MM.1S (cell line): ENCODE measurements around the gene SNX17.

Experiments used
- DNase-seq: peaks from one replicate; pipeline ENCODE4 v3.0.0-alpha.2; 2015
- H2AFZ ChIP-seq: fragments of 300-600 bp; sonication (generic); 2 replicates; pipeline ENCODE4 v1.6.0; 2016; ENCODE audit warnings: antibody characterized with exemption, low read length
- H3F3A ChIP-seq: fragments of 300-600 bp; sonication (generic); 2 replicates; pipeline ENCODE4 v1.6.1; 2016; ENCODE audit warnings: mild to moderate bottlenecking, antibody characterized with exemption, low read length, moderate library complexity, mixed read lengths; ENCODE audit not compliant: insufficient read depth
- H3K27ac ChIP-seq: fragments of 300-600 bp; sonication (generic); 2 replicates; pipeline ENCODE4 v1.5.1; 2016; ENCODE audit warnings: mild to moderate bottlenecking, low read length
- H3K27me3 ChIP-seq: fragments of 300-600 bp; sonication (generic); replicated peaks from 2 replicates; pipeline ENCODE4 v1.6.0; 2016; ENCODE audit warnings: low read length; ENCODE audit not compliant: insufficient read depth
- H3K36me3 ChIP-seq: fragments of 300-600 bp; sonication (generic); replicated peaks from 2 replicates; pipeline ENCODE4 v1.6.1; 2016; ENCODE audit warnings: mild to moderate bottlenecking, low read length, mixed read lengths; ENCODE audit not compliant: insufficient read depth
- H3K4me1 ChIP-seq: fragments of 300-600 bp; sonication (generic); 2 replicates; pipeline ENCODE4 v1.6.1; 2016; ENCODE audit warnings: low read length, mixed read lengths
- H3K4me2 ChIP-seq: fragments of 300-600 bp; sonication (generic); 2 replicates; pipeline ENCODE4 v1.6.0; 2016; ENCODE audit warnings: low read depth, low read length
- H3K4me3 ChIP-seq: fragments of 300-600 bp; sonication (generic); 2 replicates; pipeline ENCODE4 v1.5.1; 2016; ENCODE audit warnings: low read length, mixed read lengths
- H3K79me2 ChIP-seq: fragments of 300-600 bp; sonication (generic); 2 replicates; pipeline ENCODE4 v1.6.1; 2016; ENCODE audit warnings: mixed run types, low read length, mixed read lengths
- H3K9ac ChIP-seq: fragments of 300-600 bp; sonication (generic); 2 replicates; pipeline ENCODE4 v1.6.1; 2016; ENCODE audit warnings: low read length, mixed read lengths
- H3K9me2 ChIP-seq: fragments of 300-600 bp; sonication (generic); replicated peaks from 2 replicates; pipeline ENCODE4 v1.6.1; 2016; ENCODE audit warnings: mild to moderate bottlenecking, low read length, mixed read lengths; ENCODE audit not compliant: insufficient read depth
- H3K9me3 ChIP-seq: fragments of 300-600 bp; sonication (generic); replicated peaks from 2 replicates; pipeline ENCODE4 v1.6.1; 2016; ENCODE audit warnings: mild to moderate bottlenecking, low read length, mixed read lengths; ENCODE audit not compliant: insufficient read depth
- H4K20me1 ChIP-seq: fragments of 300-600 bp; sonication (generic); 2 replicates; pipeline ENCODE4 v1.6.1; 2016; ENCODE audit warnings: mild to moderate bottlenecking, low read length, moderate library complexity, mixed read lengths; ENCODE audit not compliant: insufficient read depth
- EZH2 ChIP-seq: fragments of 300-600 bp; sonication (generic); optimal IDR thresholded peaks from 2 replicates; pipeline ENCODE3; 2017; ENCODE audit warnings: low read depth, mild to moderate bottlenecking, antibody characterized with exemption, low read length, mixed read lengths
- EZH2phosphoT487 ChIP-seq: fragments of 300-600 bp; sonication (generic); IDR thresholded peaks from 2 replicates; pipeline ENCODE4 v1.6.1; 2018; ENCODE audit warnings: antibody characterized with exemption, low read length
- TF ChIP-seq, protein P1 (sequence below): fragments of 300-600 bp; sonication (generic); IDR thresholded peaks from 2 replicates; pipeline ENCODE4 v1.5.1; 2016; ENCODE audit warnings: antibody characterized with exemption, low read length, mixed read lengths

The SNX17 gene

DNA sequence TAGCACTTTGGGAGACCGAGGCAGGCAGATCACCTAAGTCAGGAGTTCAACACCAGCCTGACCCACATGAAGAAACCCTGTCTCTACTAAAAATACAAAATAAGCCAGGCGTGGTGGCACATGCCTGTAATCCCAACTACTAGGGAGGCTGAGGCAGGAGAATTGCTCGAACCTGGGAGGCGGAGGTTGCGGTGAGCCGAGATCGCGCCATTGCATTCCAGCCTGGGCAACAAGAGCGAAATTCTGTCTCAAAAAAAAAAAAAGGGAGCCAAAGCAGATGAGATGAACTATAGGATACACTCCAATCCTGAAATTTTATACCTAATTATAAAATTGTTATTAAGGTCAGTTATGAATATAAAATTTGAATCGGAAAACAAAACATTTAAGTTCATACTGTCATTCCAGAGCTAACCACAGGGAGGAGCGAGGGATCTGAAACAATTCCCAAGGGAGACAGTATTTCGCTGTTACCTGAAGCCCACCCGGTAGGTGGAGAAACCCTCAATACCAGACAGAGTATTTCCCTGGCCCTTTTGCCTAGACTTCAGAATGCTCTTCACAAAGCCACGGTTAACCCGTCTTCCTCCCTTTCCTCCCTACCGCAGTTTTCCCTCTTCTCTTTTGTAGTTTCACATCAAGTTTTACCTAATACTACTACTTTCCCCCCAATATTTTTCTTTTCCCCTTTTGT is 37.5 kb downstream of the SNX17 start:
- H2AFZ ChIP-seq: no peak overlapping the region
- H3K36me3 ChIP-seq: 0 out of 2 replicates have a peak, but pooled peaks cover 3% of the 10 kb centered on the region
- DNase-seq: no peak
- H3K9me2 ChIP-seq: no peaks in the 10 kb centered on the region
- peaks cover 16% of the 10 kb centered on the region for H4K20me1 ChIP-seq
- peak overlapping the region; percentile 62 for H3K4me2 ChIP-seq
- H3K4me3 ChIP-seq: peak overlapping the region; percentile 95
- no peaks in the 10 kb centered on the region for H3K27me3 ChIP-seq
- H3K4me1 ChIP-seq: peaks cover 10% of the 10 kb centered on the region
- H3K27ac ChIP-seq: peak overlapping the region; percentile 75; the same call in 1 of the 2 replicates
- peak overlapping the region; percentile 91; the same call in 1 of the 2 replicates for H3K9ac ChIP-seq
- peaks cover 64% of the 10 kb centered on the region for H3K79me2 ChIP-seq
- H3F3A ChIP-seq: peaks cover 14% of the 10 kb centered on the region; the same call in 1 of the 2 replicates
- H3K9me3 ChIP-seq: no peaks in the 10 kb centered on the region
- no peak for TF ChIP-seq EZH2
- TF ChIP-seq, protein P1, sequence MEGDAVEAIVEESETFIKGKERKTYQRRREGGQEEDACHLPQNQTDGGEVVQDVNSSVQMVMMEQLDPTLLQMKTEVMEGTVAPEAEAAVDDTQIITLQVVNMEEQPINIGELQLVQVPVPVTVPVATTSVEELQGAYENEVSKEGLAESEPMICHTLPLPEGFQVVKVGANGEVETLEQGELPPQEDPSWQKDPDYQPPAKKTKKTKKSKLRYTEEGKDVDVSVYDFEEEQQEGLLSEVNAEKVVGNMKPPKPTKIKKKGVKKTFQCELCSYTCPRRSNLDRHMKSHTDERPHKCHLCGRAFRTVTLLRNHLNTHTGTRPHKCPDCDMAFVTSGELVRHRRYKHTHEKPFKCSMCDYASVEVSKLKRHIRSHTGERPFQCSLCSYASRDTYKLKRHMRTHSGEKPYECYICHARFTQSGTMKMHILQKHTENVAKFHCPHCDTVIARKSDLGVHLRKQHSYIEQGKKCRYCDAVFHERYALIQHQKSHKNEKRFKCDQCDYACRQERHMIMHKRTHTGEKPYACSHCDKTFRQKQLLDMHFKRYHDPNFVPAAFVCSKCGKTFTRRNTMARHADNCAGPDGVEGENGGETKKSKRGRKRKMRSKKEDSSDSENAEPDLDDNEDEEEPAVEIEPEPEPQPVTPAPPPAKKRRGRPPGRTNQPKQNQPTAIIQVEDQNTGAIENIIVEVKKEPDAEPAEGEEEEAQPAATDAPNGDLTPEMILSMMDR: peak; percentile 37

- no peak for TF ChIP-seq EZH2phosphoT487
- TF ChIP-seq, protein P1: no peak
Observed at GRCh38 chr2:27408601-27409320, 38.3 kb downstream of the SNX17 start.

GRCh38 chr2:27409321-27410073 is 39.1 kb downstream of the SNX17 start, which contains the start of gene PPM1G:
TSS of gene PPM1G (minus strand) at chr2:27409591. CDS start at chr2:27409422, 169 bp downstream.
- peak; percentile 95 for DNase-seq
- Histone ChIP-seq H3K27me3 (no peaks in the 10 kb centered on the region), H3K9me3 (no peaks in the 10 kb centered on the region), H3F3A (peaks cover 14% of the 10 kb centered on the region; the same call in 1 of the 2 replicates), H3K9me2 (no peaks in the 10 kb centered on the region), H3K4me3 (peak within 1 kb of the TSS; percentile 95), H3K79me2 (peaks cover 49% of the 10 kb centered on the region), H3K4me1 (peaks cover 10% of the 10 kb centered on the region), H3K36me3 (0 out of 2 replicates have a peak, but pooled peaks cover 3% of the 10 kb centered on the region), H3K27ac (peak within 1 kb of the TSS; percentile 75), H4K20me1 (peaks cover 5% of the 10 kb centered on the region; the same call in 1 of the 2 replicates), H3K4me2 (peak within 1 kb of the TSS; percentile 97), H2AFZ (peak within 1 kb of the TSS; percentile 99), H3K9ac (peak within 1 kb of the TSS; percentile 91)
- no peak for TF ChIP-seq EZH2
- TF ChIP-seq, protein P1: no peak
- TF ChIP-seq EZH2phosphoT487: no peak

More at GRCh38 chr2:27408601-27409320, 38.3 kb downstream of the SNX17 start:
- Histone ChIP-seq H3K4me2 (peak overlapping the region; percentile 62), H3K27me3 (no peaks in the 10 kb centered on the region), H3K27ac (peak overlapping the region; percentile 75), H3K9me2 (no peaks in the 10 kb centered on the region), H2AFZ (peak overlapping the region; percentile 88), H3K36me3 (0 out of 2 replicates have a peak, but pooled peaks cover 3% of the 10 kb centered on the region), H3K9me3 (no peaks in the 10 kb centered on the region), H4K20me1 (peaks cover 10% of the 10 kb centered on the region; the same call in 1 of the 2 replicates), H3K9ac (peak overlapping the region; percentile 91), H3K4me3 (peak overlapping the region; percentile 95), H3F3A (peaks cover 14% of the 10 kb centered on the region; the same call in 1 of the 2 replicates), H3K4me1 (peaks cover 10% of the 10 kb centered on the region), H3K79me2 (peaks cover 56% of the 10 kb centered on the region)
- DNase-seq: peak; percentile 43
